ENCODE results near the gene HSPA1L.
"Not testable (repeated sequence)": the region's sequence is repeated elsewhere in the genome, so short reads cannot be mapped to it uniquely, and the experiment has no call there.

Gene HSPA1L

GRCh38 chr6:31813465-31813849 lies 1.6 kb downstream of the HSPA1L start:
- Histone ChIP-seq H4K91ac (ENCODE audit: low read length) (no peak overlapping the region), H2AK5ac (ENCODE audit: low read length, severe bottlenecking) (peak overlapping the region; percentile 49), H2BK120ac (ENCODE audit: low read depth, low read length) (peak overlapping the region; percentile 42), H3K14ac (ENCODE audit: low read length in 2 of 2) (no peak overlapping the region), H3K79me1 (replicated peaks; ENCODE audit: low read length, poor library complexity, severe bottlenecking) (no peaks in the 10 kb centered on the region), H3K4me3 (ENCODE audit: insufficient read depth in 1 of 2, low read depth in 1 of 2, low read length in 2 of 2) (peak overlapping the region in 1 of 2 experiments; percentile 68), H3K9ac (ENCODE audit: low read length) (peak overlapping the region; percentile 91), H2BK15ac (ENCODE audit: low read depth, poor library complexity, severe bottlenecking) (no peak overlapping the region), H3K36me3 (ENCODE audit: control insufficient read depth in 1 of 2, insufficient read depth in 2 of 2, low read depth in 1 of 2, low read length in 2 of 2) (no peaks in the 10 kb centered on the region), H3K23ac (ENCODE audit: low read length in 2 of 2) (no peak overlapping the region), H3K18ac (ENCODE audit: low read depth in 1 of 2, low read length in 2 of 2) (no peak overlapping the region), H3K4me1 (ENCODE audit: control insufficient read depth, insufficient read depth, low read depth, low read length) (peaks cover 4% of the 10 kb centered on the region), H3K4ac (ENCODE audit: low read depth in 1 of 2, low read length in 2 of 2) (peak overlapping the region in 1 of 2 experiments; percentile 67), H2BK5ac (ENCODE audit: low read depth, low read length, poor library complexity, severe bottlenecking) (no peak overlapping the region), H4K8ac (ENCODE audit: low read length) (peak overlapping the region; percentile 55), H2BK12ac (ENCODE audit: low read length in 2 of 2) (no peak overlapping the region), H3K4me2 (ENCODE audit: low read length, poor library complexity, severe bottlenecking) (no peak overlapping the region), H2AFZ (ENCODE audit: low read depth, low read length) (no peak overlapping the region), H3K9me3 (ENCODE audit: control insufficient read depth, low read length) (no peaks in the 10 kb centered on the region), H3K27me3 (ENCODE audit: control insufficient read depth in 1 of 2, insufficient read depth in 1 of 2, low read length in 2 of 2) (no peaks in the 10 kb centered on the region), H3K27ac (ENCODE audit: low read length, poor library complexity, severe bottlenecking) (peak overlapping the region; percentile 51)
- no peak for DNase-seq
- 98% methylated on average over 5 of the region's 7 CpGs for WGBS

GRCh38 chr6:31811645-31812044 lies 3.4 kb downstream of the HSPA1L start:
- no peak overlapping the region for H2BK15ac ChIP-seq (ENCODE audit: low read depth, poor library complexity, severe bottlenecking)
- H3K9ac ChIP-seq (ENCODE audit: low read length) = no peak overlapping the region
- no peaks in the 10 kb centered on the region for H3K79me1 ChIP-seq (replicated peaks; ENCODE audit: low read length, poor library complexity, severe bottlenecking)
- no peak overlapping the region for H2AK5ac ChIP-seq (ENCODE audit: low read length, severe bottlenecking)
- H3K4me3 ChIP-seq (ENCODE audit: insufficient read depth in 1 of 2, low read depth in 1 of 2, low read length in 2 of 2) = no peak overlapping the region
- H3K27ac ChIP-seq (ENCODE audit: low read length, poor library complexity, severe bottlenecking) = no peak overlapping the region
- DNase-seq = no peak
- H3K4me1 ChIP-seq (ENCODE audit: control insufficient read depth, insufficient read depth, low read depth, low read length) = peaks cover 2% of the 10 kb centered on the region
- no peak overlapping the region for H4K91ac ChIP-seq (ENCODE audit: low read length)
- no peak overlapping the region for H3K14ac ChIP-seq (ENCODE audit: low read length in 2 of 2)
- no peaks in the 10 kb centered on the region for H3K36me3 ChIP-seq (ENCODE audit: control insufficient read depth in 1 of 2, insufficient read depth in 2 of 2, low read depth in 1 of 2, low read length in 2 of 2)
- no peaks in the 10 kb centered on the region for H3K27me3 ChIP-seq (ENCODE audit: control insufficient read depth in 1 of 2, insufficient read depth in 1 of 2, low read length in 2 of 2)
- H3K9me3 ChIP-seq (ENCODE audit: control insufficient read depth, low read length) = no peaks in the 10 kb centered on the region
- H3K4me2 ChIP-seq (ENCODE audit: low read length, poor library complexity, severe bottlenecking) = no peak overlapping the region
- H3K18ac ChIP-seq (ENCODE audit: low read depth in 1 of 2, low read length in 2 of 2) = no peak overlapping the region
- no peak overlapping the region for H3K4ac ChIP-seq (ENCODE audit: low read depth in 1 of 2, low read length in 2 of 2)
- H3K23ac ChIP-seq (ENCODE audit: low read length in 2 of 2) = no peak overlapping the region
- no peak overlapping the region for H2BK12ac ChIP-seq (ENCODE audit: low read length in 2 of 2)
- H4K8ac ChIP-seq (ENCODE audit: low read length) = no peak overlapping the region
- no peak overlapping the region for H2AFZ ChIP-seq (ENCODE audit: low read depth, low read length)
- H2BK120ac ChIP-seq (ENCODE audit: low read depth, low read length) = no peak overlapping the region
- no peak overlapping the region for H2BK5ac ChIP-seq (ENCODE audit: low read depth, low read length, poor library complexity, severe bottlenecking)
- 95% methylated on average over 12 of the region's 12 CpGs for WGBS

- H3K4me1 ChIP-seq (ENCODE audit: control insufficient read depth, insufficient read depth, low read depth, low read length); H3K9me3 ChIP-seq (ENCODE audit: control insufficient read depth, low read length); H3K18ac ChIP-seq (ENCODE audit: low read depth in 1 of 2, low read length in 2 of 2); H2BK12ac ChIP-seq (ENCODE audit: low read length in 2 of 2); H3K36me3 ChIP-seq (ENCODE audit: control insufficient read depth in 1 of 2, insufficient read depth in 2 of 2, low read depth in 1 of 2, low read length in 2 of 2); H2BK120ac ChIP-seq (ENCODE audit: low read depth, low read length); H2AFZ ChIP-seq (ENCODE audit: low read depth, low read length); H3K14ac ChIP-seq (ENCODE audit: low read length in 2 of 2); H2AK5ac ChIP-seq (ENCODE audit: low read length, severe bottlenecking); H3K23ac ChIP-seq (ENCODE audit: low read length in 2 of 2); H3K4ac ChIP-seq (ENCODE audit: low read depth in 1 of 2, low read length in 2 of 2); H3K4me3 ChIP-seq (ENCODE audit: insufficient read depth in 1 of 2, low read depth in 1 of 2, low read length in 2 of 2); H4K91ac ChIP-seq (ENCODE audit: low read length); H3K9ac ChIP-seq (ENCODE audit: low read length); H4K8ac ChIP-seq (ENCODE audit: low read length); H3K27ac ChIP-seq (ENCODE audit: low read length, poor library complexity, severe bottlenecking); H2BK5ac ChIP-seq (ENCODE audit: low read depth, low read length, poor library complexity, severe bottlenecking); H3K27me3 ChIP-seq (ENCODE audit: control insufficient read depth in 1 of 2, insufficient read depth in 1 of 2, low read length in 2 of 2); H2BK15ac ChIP-seq (ENCODE audit: low read depth, poor library complexity, severe bottlenecking); H3K4me2 ChIP-seq (ENCODE audit: low read length, poor library complexity, severe bottlenecking); DNase-seq; H3K79me1 ChIP-seq (replicated peaks; ENCODE audit: low read length, poor library complexity, severe bottlenecking): not testable (repeated sequence)
- 91% methylated on average over 6 of the region's 10 CpGs for WGBS
Observed at GRCh38 chr6:31808599-31808998, 6.5 kb downstream of the HSPA1L start.

- H2BK15ac ChIP-seq (ENCODE audit: low read depth, poor library complexity, severe bottlenecking) = no peak within 1 kb of the TSS
- no peaks in the 10 kb centered on the region for H3K9me3 ChIP-seq (ENCODE audit: control insufficient read depth, low read length)
- H3K18ac ChIP-seq (ENCODE audit: low read depth in 1 of 2, low read length in 2 of 2) = peak within 1 kb of the TSS; percentile 50 to 91
- peak within 1 kb of the TSS; percentile 69 for H2AFZ ChIP-seq (ENCODE audit: low read depth, low read length)
- H3K4me1 ChIP-seq (ENCODE audit: control insufficient read depth, insufficient read depth, low read depth, low read length) = peaks cover 6% of the 10 kb centered on the region
- H3K4ac ChIP-seq (ENCODE audit: low read depth in 1 of 2, low read length in 2 of 2) = peak within 1 kb of the TSS; percentile 51 to 86
- peak within 1 kb of the TSS; percentile 85 to 89 for H3K4me3 ChIP-seq (ENCODE audit: insufficient read depth in 1 of 2, low read depth in 1 of 2, low read length in 2 of 2)
- H3K79me1 ChIP-seq (replicated peaks; ENCODE audit: low read length, poor library complexity, severe bottlenecking) = peaks cover 13% of the 10 kb centered on the region
- H3K36me3 ChIP-seq (ENCODE audit: control insufficient read depth in 1 of 2, insufficient read depth in 2 of 2, low read depth in 1 of 2, low read length in 2 of 2) = peaks cover 5 to 9% of the 10 kb centered on the region in 2 experiments
- H2AK5ac ChIP-seq (ENCODE audit: low read length, severe bottlenecking) = peak within 1 kb of the TSS; percentile 73
- no peak within 1 kb of the TSS for H2BK120ac ChIP-seq (ENCODE audit: low read depth, low read length)
- H3K9ac ChIP-seq (ENCODE audit: low read length) = peak within 1 kb of the TSS; percentile 94
- under 1% methylated on average over 44 of the region's 51 CpGs for WGBS
- H4K8ac ChIP-seq (ENCODE audit: low read length) = peak within 1 kb of the TSS; percentile 77
- peak within 1 kb of the TSS in 1 of 2 experiments; percentile 38 for H2BK12ac ChIP-seq (ENCODE audit: low read length in 2 of 2)
- H4K91ac ChIP-seq (ENCODE audit: low read length) = peak within 1 kb of the TSS; percentile 39
- peak; percentile 97 for DNase-seq
- peak within 1 kb of the TSS in 1 of 2 experiments; percentile 91 for H3K14ac ChIP-seq (ENCODE audit: low read length in 2 of 2)
- H3K27ac ChIP-seq (ENCODE audit: low read length, poor library complexity, severe bottlenecking) = peak within 1 kb of the TSS; percentile 83
- H3K27me3 ChIP-seq (ENCODE audit: control insufficient read depth in 1 of 2, insufficient read depth in 1 of 2, low read length in 2 of 2) = no peaks in the 10 kb centered on the region
- peak within 1 kb of the TSS; percentile 79 for H3K4me2 ChIP-seq (ENCODE audit: low read length, poor library complexity, severe bottlenecking)
- peak within 1 kb of the TSS; percentile 13 to 67 for H3K23ac ChIP-seq (ENCODE audit: low read length in 2 of 2)
- peak within 1 kb of the TSS; percentile 79 for H2BK5ac ChIP-seq (ENCODE audit: low read depth, low read length, poor library complexity, severe bottlenecking)
Observed at GRCh38 chr6:31806470-31807272, 8.4 kb downstream of the HSPA1L start, which contains the start of gene LSM2. TSS of gene LSM2 (minus strand) at chr6:31806966. CDS start at chr6:31806757, 209 bp downstream.

Measured in mesenchymal stem cell (in vitro differentiated cells and primary cell).